HG03521 (cell line): Measurements from ENCODE around the gene MIER2.
"Not testable (repeated sequence)": the region's sequence is repeated elsewhere in the genome, so short reads cannot be mapped to it uniquely, and the experiment has no call there.

Source experiments
- ATAC-seq: cut with Tn5 transposase; IDR thresholded peaks from one replicate; pipeline ENCODE4 v1.9.1; 2021; ENCODE audit warnings: mild to moderate bottlenecking, moderate library complexity; ENCODE audit not compliant: unreplicated experiment

Gene MIER2

GRCh38 chr19:364496-365287 lies 20.1 kb upstream of the MIER2 start:
- ATAC-seq = no peak

DNA sequence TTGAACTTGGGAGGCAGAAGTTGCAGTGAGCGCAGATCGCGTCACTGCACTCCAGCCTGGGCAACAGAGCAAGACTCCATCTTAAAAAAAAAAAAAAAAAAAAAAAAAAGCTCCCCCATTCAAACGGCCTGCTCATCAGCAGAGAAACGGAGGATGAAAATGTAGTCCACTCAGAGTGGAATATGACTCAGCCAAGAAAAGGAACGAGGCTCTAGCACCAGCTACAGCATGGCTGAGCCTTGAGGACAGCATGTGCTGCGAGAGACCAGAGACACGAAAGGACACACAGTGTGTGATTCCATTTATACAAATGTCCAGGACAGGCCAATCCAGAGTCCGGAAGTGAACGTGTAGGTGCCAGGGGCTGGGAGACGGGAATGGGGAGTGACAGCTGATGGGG lies 18.1 kb upstream of the MIER2 start:
- ATAC-seq = no peak

GRCh38 chr19:362154-362553 lies 17.6 kb upstream of the MIER2 start:
- ATAC-seq = no peak

GRCh38 chr19:359653-359925 lies 15.0 kb upstream of the MIER2 start:
- no peak for ATAC-seq

- ATAC-seq = not testable (repeated sequence)
Measured at GRCh38 chr19:355536-355935, 10.9 kb upstream of the MIER2 start.

DNA sequence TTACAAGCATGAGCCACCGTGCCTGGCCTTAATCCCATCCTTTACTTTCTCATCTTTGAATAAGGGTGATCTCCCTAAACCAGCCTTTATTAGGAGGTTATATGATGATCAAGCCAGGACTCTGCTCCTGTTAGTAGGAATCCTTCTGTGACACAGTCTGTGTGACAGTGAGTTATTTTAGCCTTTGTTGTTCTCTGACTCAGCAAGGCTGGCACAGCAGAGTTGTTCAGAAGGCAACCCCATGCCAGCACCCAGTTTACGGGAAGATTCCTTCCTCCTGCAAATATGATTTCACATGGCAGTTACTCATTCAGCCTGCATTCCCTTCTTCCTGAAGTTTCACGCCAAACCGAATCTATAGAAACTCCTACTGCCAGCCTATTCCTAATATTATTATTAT lies 10.5 kb upstream of the MIER2 start:
- no peak for ATAC-seq

DNA sequence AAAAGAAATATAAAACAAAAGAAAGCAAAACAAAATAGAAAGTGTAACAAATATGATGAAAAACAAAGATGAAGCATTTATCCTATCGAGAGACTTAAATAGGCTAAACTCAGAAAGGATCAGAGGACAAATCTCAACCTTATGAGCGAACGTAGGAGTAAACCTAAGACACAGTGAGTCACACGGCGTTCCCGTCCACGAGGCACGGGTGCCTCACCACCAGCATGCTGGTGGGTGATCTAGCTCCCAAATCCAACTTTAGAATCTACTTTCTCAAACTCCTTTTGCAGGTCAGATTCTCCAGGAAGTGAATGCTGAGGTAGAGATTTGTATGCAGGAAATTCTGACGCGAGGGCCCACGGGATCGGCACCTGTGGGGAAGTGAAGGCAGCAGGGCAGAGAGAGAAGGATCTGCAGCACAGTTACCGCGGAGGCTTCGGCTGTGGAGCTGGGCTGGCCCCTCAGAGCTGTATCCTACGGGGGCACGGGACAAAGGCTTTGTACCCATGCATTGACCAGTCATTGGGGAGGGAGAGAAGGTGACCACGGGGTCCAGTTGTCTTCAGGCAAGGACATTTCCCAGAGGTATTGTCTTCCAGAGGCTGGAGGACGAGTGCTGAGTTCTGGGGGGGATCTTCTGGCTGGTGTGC lies 7.5 kb upstream of the MIER2 start:
- no peak for ATAC-seq

- no peak for ATAC-seq
Measured at GRCh38 chr19:347946-348861, 3.6 kb upstream of the MIER2 start.

- ATAC-seq = no peak
Measured at GRCh38 chr19:345320-345879, 804 bp upstream of the MIER2 start.

DNA sequence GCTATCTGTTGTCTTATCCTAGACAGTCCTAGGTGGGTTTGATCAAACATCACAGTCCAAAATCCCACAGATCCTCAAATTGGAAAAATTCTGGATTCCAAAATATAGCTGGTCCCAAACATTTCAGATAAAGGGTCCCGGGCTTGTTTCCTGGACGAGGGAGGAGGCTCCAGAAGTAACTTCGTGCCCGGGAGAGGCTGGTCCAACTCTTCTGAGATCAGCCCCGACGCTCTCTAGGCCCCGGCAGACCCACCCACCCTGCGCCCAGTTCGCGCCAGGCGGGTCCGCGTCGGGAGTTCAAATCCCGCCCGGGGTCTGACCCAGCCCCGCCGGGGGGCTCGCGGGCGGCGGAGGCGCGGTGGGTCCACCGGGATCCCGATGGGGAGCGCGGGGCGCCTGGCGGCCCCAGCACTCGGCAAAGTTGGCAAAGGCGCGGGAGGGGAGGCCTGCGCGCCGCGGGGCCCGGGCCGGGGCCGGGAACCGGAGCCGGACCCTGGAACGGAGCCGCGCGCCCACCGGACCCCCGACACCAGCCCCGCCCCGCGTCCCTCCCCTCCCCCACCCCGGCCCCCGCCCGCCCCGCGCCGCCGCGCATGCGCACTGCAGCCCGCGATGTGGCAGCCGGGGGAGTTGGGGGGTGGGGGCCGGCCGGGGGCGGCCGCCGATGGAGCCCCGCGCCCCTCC lies 513 bp downstream of the MIER2 start:
- ATAC-seq = peak; percentile 32

DNA sequence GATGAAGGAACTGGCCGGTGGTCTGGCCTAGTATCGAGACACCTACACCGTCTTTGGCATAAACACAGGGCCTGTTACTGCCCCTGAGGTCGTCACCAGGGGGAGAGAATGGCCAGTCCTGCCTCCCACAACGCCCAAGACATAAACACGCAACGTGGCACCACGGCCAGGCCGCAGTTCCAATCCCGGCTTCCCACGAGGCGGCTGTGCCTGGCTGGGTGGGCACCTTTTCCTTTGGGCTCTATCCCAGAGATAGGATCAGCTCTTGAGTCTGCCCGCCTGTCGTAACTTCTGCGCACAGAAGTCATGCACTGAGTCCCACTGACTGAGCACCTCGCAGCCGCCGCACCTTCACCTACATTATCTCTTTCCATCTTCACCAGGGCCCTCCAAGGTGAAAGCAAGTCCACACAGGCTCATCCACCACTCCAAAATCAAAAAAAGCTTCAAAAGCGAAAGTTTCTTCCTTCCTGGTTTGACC lies 1.1 kb downstream of the MIER2 start:
- ATAC-seq = no peak

DNA sequence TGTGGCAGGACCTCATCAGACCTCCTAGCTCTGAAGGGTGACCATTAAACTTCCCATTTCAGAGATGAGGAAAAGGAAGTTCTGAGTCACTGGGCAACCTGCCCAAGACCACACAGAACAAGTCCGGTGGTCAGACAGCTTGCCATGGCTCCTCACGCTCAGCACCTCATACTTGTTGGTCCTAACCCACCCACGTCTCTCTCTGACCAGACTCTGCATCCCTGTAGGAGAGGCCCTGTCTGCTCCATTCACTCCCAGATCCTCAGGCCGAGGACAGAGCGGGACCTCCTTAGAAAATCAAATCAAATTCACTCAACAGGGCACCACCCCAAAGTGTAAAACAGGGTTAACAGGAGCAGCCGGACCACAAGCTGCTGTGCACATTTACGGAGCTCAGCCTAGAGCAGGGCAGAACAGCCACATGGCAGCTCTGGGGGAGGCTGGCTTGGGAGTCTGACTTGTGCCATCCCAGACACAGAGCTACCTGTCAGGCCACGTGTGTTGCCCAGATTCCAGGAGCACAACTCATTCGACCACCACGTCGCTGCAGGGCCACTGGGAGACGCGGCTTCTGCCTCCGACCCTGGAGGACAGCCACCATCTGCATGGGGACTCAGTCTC lies 1.7 kb downstream of the MIER2 start:
- ATAC-seq = no peak

GRCh38 chr19:342128-342455 lies 2.5 kb downstream of the MIER2 start:
- no peak for ATAC-seq

DNA sequence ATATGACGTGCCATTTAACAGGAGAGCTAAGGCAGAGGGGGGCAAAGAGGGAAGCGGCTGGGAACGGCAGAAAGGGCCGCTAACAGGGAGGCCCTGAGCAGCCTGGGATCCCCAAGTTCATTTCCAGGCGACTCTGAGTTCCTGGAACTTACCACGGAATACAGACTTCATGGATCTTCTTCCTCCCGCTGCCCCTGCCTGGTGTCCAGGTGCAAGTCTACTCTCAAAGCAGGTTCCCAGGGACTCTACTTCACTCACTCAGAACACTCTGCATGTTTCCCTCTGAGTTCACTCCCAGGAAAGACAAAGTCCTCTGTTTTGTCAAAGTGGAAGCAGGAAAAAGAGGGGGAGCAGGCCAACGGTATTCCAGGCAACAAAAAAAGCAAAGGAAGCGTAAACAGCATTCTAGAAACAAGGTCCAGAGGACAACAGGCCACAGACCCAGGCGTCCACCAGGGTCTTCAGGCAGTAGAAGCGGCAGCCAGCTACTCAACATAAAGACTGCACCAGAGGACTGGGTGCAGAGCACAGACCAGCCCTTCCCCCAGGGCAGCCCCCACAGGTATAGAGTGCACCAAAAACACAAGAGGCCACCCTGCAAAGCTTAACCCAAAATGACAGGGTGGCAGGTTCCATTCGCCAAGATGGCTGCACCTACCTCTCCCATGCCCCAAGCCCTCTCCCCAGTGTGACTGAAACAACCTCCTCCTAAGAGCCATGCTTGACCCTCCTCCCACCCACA lies 3.0 kb downstream of the MIER2 start:
- no peak for ATAC-seq

GRCh38 chr19:340620-341385 lies 3.8 kb downstream of the MIER2 start:
- no peak for ATAC-seq

DNA sequence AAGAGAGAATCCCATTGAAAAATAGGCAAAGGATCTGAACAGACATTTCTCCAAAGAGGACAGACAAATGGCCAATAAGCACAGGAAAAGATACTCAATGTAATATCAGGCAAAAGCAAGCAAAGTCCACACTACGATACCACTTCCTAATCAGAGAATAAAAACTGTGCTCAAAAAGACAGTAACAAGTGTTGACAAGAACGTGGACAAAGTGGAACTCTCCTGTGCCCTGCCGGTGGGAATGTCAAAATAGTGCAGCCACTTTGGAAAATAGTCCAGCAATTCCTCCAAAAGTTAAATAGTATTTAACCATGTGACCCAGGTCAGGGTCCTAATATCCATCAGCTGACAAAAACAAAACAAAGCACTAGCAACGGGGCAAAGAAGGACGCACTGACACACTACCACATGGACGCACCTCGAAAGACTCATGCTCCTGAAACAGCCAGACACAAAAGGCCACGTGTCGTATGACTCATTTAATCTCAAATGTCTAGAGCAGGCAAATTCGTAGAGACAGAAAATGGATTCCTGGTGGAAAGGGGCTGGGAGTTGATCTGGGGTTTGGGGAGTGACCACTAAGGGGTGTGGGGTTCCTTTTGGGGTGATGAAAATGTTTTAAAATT lies 5.2 kb downstream of the MIER2 start:
- no peak for ATAC-seq

GRCh38 chr19:338421-338820 lies 6.2 kb downstream of the MIER2 start:
- ATAC-seq = no peak

- ATAC-seq = no peak
Measured at GRCh38 chr19:336067-336614, 8.5 kb downstream of the MIER2 start.
